ENCODE measurements around the gene ZP1. TPM values are rescaled to one million over a fixed set of nuclear protein-coding genes. Genes with fewer than 3 reads are reported as not detected.
"Not testable (repeated sequence)": the region's sequence is repeated elsewhere in the genome, so short reads cannot be mapped to it uniquely, and the experiment has no call there.

The ZP1 gene, protein sequence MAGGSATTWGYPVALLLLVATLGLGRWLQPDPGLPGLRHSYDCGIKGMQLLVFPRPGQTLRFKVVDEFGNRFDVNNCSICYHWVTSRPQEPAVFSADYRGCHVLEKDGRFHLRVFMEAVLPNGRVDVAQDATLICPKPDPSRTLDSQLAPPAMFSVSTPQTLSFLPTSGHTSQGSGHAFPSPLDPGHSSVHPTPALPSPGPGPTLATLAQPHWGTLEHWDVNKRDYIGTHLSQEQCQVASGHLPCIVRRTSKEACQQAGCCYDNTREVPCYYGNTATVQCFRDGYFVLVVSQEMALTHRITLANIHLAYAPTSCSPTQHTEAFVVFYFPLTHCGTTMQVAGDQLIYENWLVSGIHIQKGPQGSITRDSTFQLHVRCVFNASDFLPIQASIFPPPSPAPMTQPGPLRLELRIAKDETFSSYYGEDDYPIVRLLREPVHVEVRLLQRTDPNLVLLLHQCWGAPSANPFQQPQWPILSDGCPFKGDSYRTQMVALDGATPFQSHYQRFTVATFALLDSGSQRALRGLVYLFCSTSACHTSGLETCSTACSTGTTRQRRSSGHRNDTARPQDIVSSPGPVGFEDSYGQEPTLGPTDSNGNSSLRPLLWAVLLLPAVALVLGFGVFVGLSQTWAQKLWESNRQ
- 3.7 and 4.6 TPM in 2 replicates for total RNA-seq (2014; rRNA removed; shearing (Covaris generic))

- DNase-seq (ENCODE audit: low read depth): no peak
Measured at GRCh38 chr11:60866911-60867870, at the start of gene ZP1. TSS of gene ZP1 (plus strand) at chr11:60867542. CDS start at chr11:60867562, 20 bp downstream.

GRCh38 chr11:60818057-60818456, 49.3 kb upstream of the ZP1 start:
- no peak for DNase-seq (ENCODE audit: low read depth)

GRCh38 chr11:60821827-60822599, 45.3 kb upstream of the ZP1 start:
- DNase-seq (ENCODE audit: low read depth): no peak

- not testable (repeated sequence) for DNase-seq (ENCODE audit: low read depth)
Measured at GRCh38 chr11:60823745-60824306, 43.5 kb upstream of the ZP1 start.

GRCh38 chr11:60825118-60825517, 42.2 kb upstream of the ZP1 start:
- no peak for DNase-seq (ENCODE audit: low read depth)

- DNase-seq (ENCODE audit: low read depth): no peak
Measured at GRCh38 chr11:60825790-60826189, 41.6 kb upstream of the ZP1 start.

- no peak for DNase-seq (ENCODE audit: low read depth)
Measured at GRCh38 chr11:60830478-60831142, 36.7 kb upstream of the ZP1 start.

GRCh38 chr11:60831143-60831500, 36.2 kb upstream of the ZP1 start:
- DNase-seq (ENCODE audit: low read depth): peak; percentile 73

GRCh38 chr11:60831501-60832079, 35.8 kb upstream of the ZP1 start:
- peak; percentile 84 for DNase-seq (ENCODE audit: low read depth)

DNA sequence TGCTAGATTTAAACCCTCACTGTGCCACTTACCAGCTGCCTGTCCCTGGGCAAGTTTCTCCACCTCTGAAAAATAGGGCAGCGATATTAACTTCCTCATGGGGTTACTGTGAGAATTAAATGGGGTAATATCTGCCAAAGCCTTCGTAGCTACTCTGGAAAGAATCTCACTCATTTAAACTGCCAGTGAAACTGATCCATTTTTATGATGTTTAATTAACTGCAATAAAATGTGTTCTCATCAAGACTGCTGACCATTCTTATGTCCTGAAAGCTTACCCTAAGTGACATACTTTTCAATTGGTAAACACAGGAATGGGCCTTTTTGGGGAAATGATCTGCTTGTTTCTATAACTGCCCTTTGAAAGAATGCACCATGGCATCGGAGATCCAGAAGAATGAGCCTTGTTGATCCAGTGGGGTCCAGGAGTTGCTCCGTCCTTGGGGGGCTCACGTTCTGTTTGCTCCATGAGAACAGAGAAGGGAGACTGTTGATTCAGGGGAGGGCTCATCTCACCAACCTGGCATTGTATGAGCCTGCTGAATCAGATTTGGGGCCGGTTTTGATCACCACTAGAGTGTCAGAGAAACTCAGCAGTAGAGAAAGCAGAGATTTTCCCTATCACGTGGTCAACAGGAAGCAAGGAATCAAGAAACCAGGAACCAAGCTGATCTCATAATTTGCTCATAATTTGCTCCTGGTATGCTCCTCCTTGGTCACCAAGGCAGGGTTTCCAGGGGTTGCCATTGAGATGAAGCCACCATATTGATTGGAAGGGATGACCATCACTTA, 32.4 kb upstream of the ZP1 start:
- DNase-seq (ENCODE audit: low read depth): no peak

- no peak for DNase-seq (ENCODE audit: low read depth)
Measured at GRCh38 chr11:60835534-60835846, 31.9 kb upstream of the ZP1 start.

DNA sequence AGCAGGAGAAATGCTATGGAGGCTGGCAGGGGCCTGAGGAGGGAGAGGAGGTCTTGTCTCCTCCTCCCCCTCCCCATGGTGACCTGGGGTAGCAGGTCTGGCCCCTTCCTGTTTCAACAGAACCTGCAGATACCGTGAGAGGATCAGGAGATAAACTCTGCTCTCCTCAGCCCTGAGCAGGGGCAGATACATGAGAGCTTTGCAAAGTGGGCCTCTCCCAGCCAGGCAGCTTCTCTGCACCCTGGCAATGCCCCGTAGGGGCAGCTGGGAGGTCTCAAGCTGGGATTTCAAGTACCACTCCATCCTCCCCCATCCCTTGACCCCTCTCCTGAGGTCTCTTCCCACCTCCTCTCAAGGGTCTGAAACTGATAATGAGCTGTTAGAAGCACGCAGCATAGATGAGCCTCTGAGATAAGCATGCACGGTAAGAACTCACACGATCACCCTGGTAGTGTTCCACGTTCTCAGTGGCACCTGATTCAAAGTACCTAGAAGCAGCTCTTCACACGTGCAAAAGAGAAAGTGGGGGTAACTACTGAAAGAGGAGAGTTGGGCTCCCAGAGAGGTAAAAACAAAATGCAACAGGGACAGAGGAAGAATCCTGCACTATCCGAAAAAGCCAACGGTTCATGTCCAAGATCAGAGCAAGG, 30.4 kb upstream of the ZP1 start:
- no peak for DNase-seq (ENCODE audit: low read depth)

- no peak for DNase-seq (ENCODE audit: low read depth)
Measured at GRCh38 chr11:60838132-60838531, 29.2 kb upstream of the ZP1 start.

GRCh38 chr11:60840470-60841430, 26.6 kb upstream of the ZP1 start:
- peak; percentile 92 for DNase-seq (ENCODE audit: low read depth)

- peak; percentile 93 for DNase-seq (ENCODE audit: low read depth)
Measured at GRCh38 chr11:60841797-60842667, 25.3 kb upstream of the ZP1 start, which contains the start of gene CCDC86. TSS of gene CCDC86 (plus strand) at chr11:60842113. CDS start at chr11:60842125, 12 bp downstream.

Data from RPMI7951 (cell line).